Neural progenitor cell (in vitro differentiated cells): ENCODE data around the gene RHOBTB3.

ENCODE experiments used
- CTCF ChIP-seq: fragments of 200-600 bp; sonication (generic); IDR thresholded peaks from 2 replicates; pipeline ENCODE4 v1.5.1; 2017; ENCODE audit warnings: antibody characterized with exemption, mild to moderate bottlenecking
- EZH2 ChIP-seq: fragments of 200-600 bp; sonication (generic); IDR thresholded peaks from 2 replicates; pipeline ENCODE4 v1.6.1; 2017; ENCODE audit warnings: antibody characterized with exemption, mild to moderate bottlenecking, moderate library complexity
- EZH2phosphoT487 ChIP-seq: fragments of 200-600 bp; sonication (generic); IDR thresholded peaks from 2 replicates; pipeline ENCODE4 v1.6.1; 2017; ENCODE audit warnings: antibody characterized with exemption

- TF ChIP-seq CTCF (no peak), EZH2 (no peak), EZH2phosphoT487 (no peak)
These were observed 60.6 kb downstream of the RHOBTB3 start for GRCh38 chr5:95791751-95792150.
